Measurements from ENCODE around the gene PDPK1. TPM values are rescaled to one million over a fixed set of nuclear protein-coding genes. Genes with fewer than 3 reads are reported as not detected.
"Not testable (repeated sequence)": the region's sequence is repeated elsewhere in the genome, so short reads cannot be mapped to it uniquely, and the experiment has no call there.

Gene PDPK1
- total RNA-seq, 1 donor from 2014 or later = 9.9 TPM

DNA sequence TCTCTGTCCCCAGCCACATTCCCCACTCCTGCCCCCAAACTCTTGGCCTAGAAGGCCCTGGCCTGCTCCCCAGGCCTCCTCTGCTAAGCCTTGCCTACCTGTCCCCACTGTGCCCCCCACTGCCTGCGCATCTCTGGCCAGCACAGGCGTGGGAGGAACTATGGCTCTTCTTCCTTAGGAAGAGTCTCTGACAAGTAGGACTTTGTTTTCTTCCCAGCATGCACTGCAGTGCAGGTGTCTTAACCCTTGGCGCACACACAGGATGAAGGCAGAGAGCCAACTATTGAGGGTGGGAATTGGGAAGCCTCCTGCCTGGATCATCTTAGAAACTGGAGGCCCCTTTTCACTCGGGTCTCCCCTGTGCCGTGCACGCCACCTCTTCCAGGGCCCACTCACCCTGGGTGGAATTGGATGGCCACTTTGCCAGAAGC lies 14.0 kb upstream of the PDPK1 start:
- no peak for DNase-seq (ENCODE audit: low spot score)

DNA sequence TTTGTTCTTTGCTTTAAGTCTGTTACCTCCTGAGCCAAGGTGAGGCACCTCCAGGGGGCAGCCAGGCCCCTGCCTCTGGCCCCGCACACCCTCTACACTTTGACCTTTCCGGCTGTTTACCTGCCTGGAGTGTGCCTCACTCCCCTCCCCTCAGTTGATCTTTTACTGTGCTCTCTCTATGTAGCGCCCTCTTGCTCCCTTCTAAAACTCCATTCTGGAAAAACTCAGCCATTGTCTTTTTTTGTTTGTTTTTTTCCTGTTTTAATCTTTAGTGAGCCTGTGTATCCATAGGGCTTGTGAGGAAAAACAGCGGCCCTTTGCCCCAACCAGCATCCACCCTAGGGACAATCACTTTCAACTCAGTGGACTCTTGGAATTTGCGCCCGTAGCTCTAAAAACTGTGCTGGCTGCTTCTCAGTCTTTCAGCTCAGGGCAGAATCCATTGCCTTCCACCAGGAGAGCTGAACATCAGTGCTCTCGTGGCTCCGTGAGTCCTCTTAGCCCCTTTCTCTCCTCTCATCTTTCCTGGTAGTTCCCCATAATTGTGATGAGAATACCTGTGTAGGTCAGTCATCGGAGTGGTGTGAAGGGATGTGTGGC lies 13.4 kb upstream of the PDPK1 start:
- no peak for DNase-seq (ENCODE audit: low spot score)

DNA sequence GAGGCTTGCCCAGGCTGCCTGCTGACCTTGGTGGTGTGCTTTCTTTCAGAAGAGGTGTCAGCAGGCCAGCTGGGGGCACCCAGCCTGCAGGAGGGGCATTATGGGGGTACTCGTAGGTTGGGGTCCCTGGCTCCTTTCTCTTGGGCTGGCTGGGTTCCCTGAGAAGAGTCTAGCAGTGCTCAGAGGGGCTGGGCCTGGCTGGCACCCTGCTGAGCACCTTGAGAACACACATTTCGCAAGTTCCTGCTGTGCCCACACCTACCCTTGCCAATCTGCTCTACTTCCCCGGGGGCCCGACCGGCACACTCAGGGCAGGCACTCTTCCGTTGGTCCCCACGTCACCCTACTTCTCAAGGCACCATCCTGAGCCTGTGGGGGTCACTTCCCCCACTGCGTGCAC lies 11.7 kb upstream of the PDPK1 start:
- DNase-seq (ENCODE audit: low spot score) = no peak

DNA sequence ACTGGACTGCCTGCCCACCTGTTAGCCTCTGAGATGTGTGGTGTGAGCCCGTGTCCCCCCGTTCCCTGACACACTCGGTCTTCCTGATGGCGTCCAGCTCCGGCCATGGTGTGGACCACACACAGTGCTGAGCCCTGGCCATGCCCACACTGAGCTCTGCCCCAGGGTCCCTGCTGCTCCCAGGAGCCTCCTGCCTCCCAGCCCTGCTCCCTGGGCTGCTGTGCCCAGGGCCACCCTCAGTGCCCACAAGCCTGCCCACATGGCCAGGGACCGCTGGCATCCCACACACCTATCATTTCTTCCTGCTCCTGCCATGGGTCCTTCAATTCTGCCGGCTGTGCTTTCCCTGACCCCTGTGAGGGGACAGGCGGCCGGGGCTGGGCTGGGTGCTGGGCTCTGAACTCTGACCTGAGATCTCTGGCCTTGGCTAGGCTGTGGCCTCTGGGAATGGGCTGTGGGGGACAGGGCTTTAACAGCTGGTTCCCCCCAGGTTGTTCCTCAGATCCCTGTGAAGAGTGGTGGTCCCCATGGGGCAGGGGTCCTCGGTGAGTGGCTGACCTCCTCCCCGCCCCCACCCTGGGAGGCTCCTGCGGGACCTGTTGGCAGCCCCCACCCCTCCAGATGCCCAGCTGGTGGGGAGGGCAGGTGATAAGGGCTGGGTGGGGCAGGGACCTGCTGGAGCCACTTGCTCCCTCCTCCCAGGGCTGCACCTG lies 10.6 kb upstream of the PDPK1 start:
- no peak for DNase-seq (ENCODE audit: low spot score)

DNA sequence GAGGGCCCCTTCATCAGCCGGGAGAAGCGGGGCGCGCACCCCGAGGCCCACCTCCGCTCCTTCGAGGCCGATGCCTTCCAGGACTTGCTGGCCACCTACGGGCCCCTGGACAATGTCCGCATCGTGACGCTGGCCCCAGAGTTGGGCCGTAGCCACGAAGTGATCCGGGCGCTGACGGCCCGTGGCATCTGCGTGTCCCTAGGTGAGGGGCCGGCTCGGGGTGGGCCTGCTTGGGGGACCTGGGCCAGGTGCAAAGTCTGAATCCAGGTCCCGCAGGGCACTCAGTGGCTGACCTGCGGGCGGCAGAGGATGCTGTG lies 10.1 kb upstream of the PDPK1 start:
- no peak for DNase-seq (ENCODE audit: low spot score)

DNA sequence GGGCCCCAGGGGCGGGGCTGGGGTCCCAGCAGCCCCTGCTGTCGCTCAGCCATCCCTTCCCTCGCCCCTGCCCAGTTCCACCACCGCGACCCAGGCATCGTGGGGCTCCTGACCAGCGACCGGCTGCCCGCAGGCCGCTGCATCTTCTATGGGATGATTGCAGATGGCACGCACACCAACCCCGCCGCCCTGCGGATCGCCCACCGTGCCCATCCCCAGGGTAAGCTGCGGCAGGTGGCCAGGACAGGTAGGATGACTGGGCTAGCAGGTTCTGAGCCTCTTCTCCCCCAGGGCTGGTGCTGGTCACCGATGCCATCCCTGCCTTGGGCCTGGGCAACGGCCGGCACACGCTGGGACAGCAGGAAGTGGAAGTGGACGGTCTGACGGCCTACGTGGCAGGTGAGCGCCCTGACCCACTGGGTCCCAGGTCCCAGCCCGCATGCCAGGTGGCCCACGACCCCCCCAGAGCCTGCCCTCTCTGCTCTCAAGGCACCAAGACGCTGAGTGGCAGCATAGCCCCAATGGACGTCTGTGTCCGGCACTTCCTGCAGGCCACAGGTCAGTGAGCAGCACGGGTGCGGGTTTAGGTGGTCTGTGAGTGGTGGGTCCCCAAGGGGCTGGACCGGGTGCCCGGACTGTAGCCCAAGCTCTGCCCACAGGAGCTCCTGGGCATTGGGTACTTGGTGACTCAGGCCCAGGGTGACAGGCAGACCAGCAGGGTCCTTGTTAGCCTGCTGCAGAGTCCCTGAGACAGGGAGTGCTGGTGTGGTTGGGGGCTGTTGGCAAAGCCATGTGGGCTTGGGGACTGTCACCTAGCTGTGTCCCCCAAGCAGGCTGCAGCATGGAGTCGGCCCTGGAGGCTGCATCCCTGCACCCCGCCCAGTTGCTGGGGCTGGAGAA lies 9.4 kb upstream of the PDPK1 start:
- DNase-seq (ENCODE audit: low spot score) = no peak

DNA sequence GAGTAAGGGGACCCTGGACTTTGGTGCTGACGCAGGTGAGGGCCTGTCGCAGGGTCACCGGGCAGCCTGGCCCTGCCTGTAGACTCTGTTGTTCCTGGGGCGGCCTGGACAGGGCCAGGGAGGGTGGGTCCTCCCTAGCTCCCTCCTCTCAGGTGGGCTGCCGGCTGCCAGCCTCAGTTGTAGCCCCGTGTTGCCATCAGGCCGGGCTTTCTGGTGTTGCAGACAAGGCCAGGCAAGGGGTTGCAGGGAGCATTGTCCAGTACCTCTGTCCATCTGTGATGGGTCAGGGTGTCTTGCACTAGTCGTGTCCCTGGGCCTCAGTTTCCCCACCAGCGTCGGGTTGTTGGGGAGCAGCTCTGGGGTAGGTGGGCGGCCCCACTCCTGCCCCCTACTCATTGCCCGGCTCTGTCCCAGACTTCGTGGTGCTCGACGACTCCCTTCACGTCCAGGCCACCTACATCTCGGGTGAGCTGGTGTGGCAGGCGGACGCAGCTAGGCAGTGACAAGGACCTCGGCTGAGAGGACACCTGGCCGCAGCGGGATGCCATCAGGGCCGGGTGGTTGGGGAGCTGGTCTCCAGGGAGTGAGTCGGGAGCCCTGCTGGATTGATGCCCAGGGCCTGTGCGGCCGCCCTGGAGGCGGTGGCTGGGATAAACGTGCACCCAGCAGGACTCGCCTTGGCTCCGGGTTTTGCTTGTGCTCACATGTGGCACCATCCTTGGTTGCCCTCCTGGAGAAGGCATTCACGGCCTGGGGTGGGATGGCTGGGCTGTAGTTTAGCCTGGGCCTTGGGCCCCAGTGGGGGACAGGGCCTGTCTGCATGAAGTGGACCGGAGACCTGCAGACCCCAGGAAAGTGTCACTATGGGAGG lies 8.5 kb upstream of the PDPK1 start:
- no peak for DNase-seq (ENCODE audit: low spot score)

DNA sequence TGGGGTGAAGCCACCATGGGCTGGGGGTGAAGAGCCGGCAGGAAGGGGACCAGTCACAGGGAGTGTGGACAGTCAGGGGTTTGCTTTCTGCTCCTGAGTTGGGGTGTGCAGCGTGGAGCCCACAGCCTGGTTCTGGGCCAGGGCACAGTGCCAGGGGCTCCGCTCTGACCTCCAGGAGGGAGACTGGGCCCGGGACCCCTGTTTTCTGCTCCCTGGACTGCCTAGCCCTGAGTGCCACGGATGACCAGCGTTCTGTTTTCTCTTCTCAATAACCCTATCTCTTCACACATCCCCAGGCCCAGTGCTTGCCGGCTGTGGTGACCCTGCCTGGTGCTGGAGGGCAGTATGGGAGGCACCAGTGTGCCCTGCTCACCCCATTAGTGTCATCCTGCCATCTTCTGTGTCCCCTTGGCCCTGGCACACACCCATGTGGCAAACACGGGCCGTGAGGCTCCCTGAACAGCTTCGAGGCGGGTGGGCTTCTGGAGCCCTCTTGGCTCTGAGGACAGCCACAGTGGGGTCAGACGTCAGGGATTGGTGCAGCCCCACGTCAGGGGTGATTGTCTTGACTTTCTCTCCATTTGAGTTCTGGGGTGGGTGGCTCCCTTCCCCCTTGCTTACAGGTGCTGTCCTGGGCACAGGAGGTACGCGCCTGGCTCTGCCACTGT lies 7.7 kb upstream of the PDPK1 start:
- DNase-seq (ENCODE audit: low spot score) = no peak

DNA sequence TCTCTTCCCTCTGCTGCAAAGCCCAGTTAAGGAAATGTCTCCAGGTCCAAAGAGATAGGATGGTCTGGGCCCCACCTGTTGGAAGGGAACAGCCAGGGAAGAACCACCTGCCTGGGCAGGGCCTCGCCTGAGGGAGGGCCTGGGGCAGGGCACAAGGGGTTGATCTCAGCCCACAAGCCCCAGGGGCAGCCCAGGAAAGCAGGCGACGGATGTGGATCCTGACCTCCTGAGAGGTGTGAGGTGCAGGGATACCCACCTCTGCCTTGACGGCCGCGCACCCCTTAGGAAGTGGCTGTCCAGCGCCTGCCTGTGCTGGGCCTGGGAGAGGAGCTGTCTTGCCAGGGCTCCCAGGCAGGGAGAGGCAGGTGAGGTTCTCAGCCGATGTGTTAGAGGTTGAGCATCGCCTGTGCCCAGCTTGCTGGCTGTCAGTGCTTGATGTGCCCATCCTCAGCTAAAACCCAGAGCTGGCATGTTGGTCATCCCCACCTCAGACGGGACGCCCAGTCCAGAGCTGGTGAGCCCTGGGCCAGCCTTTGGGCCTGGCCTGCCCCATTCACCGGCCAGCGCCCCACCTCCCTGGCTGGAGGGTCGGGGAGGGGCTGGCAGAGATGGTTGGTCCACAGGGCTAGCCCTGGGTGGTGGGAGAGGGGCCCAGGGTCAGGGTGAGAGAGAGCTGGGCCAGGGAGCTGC lies 7.0 kb upstream of the PDPK1 start:
- DNase-seq (ENCODE audit: low spot score) = no peak

DNA sequence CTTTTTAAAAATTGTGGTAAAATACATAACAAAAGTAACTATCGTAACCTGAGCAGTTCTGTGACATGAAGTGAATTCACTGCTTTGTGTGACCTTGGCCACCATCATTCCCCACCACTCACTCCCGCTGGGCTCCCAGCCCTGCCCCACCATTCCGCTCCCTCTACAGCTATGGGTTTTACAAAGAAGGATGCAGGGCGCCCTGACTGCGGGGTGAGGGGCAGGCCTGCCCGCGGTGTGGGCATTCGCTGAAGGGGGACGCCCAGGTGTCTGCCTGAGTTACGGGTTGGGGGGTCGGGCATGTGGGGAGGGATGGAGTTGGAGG lies 6.5 kb upstream of the PDPK1 start, which contains the start of gene CEMP1:
CEMP1 (minus strand) TSS at position 38 of the 325 bp plus-strand sequence. CDS start 335 bp downstream, outside the sequence.
- DNase-seq (ENCODE audit: low spot score) = no peak

DNA sequence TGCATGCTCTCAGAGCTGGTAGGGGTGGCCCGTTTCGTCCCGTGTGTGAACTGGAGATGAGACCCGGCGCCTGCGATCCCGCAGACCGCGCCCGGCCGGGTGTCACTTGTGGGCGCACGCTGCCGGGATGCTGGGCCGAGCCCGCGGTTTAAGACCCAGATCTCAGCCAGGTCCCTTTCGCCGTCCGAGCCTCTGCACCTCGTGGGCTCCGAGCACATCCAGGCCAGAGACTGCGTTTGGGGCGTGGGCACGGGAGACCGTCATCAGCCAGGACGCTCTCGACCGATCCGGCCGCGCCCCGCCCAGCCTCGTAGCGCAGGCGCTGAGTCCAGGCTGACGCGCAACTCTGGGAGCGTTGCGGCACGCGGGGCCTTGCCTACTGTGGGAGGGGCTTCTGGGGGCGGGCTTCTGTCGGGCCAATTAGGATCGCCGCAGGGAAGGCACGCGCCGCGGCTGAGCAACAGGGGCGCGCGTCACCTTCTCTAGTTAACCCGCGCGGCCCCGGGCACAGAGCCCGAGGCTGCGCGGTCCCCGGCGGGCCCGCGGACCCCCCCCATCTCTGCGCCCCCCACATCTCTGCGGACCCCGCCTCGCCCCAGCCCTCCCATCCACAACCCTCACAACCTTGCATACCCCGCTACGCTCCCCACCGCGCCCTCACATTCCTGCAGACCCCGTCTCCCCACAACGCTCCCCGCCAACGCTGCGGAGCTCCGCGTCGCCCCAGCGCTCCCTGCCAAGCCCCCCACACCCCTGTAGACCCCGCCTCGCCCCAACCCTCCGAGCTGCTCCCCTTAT lies 5.9 kb upstream of the PDPK1 start:
- peak; percentile 99 for DNase-seq (ENCODE audit: low spot score)

DNA sequence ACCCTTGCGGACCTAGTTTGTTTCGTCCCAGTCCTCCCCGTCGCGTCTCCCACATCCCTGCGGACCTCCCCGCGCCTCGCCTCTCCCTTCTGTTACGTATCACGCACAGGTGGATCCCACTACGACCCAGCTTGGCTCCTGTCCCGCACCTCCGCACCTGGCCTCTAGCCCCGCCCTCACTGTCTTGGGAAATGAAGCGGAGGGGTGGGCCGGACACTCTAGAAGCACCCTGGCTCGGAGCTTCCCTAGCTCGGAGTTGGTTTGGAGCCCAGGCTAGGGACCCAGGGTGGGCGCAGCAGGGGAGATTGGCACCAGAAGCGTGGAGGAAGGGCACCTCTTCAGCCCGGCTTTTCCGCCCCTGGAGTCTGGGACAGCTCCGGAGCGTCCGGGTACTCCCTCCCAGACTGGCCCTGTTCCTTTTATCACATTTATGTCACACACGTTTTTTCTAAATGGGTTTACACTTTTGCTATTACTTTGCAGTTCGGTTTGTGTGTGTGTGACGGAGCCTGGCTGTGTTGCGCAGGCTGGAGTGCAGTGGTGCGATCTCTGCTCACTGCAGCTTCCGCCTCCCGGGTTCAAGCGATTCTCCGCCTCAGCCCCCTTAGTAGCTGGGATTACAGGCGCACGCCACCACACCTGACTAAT lies 5.2 kb upstream of the PDPK1 start:
- peak; percentile 70 for DNase-seq (ENCODE audit: low spot score)

DNA sequence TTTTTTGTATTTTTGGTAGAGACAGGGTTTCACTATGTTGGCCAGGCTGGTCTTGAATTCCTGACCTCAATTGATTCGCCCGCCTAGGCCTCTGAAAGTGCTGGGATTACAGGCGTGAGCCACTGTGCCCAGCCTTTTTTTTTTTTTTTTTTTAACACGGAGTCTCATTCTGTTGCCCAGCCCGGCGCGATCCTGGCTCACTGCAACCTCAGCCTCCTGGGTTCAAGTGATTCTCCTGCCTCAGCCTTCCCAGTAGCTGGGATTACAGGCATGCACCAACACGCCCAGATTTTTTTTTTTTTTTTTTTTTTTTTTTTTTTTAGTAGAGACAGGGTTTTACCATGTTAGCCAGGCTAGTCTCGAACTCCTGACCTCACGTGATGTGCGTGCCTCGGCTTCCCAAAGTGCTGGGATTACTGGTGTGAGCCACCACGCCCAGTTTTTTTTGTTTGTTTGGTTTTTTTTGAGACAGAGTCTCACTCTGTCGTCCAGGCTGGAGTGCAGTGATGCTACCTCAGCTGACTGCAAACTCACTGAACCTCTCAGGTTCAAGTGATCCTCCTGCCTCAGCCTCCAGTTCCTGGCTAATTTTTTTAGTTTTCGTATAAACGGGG lies 4.6 kb upstream of the PDPK1 start:
- not testable (repeated sequence) for DNase-seq (ENCODE audit: low spot score)

DNA sequence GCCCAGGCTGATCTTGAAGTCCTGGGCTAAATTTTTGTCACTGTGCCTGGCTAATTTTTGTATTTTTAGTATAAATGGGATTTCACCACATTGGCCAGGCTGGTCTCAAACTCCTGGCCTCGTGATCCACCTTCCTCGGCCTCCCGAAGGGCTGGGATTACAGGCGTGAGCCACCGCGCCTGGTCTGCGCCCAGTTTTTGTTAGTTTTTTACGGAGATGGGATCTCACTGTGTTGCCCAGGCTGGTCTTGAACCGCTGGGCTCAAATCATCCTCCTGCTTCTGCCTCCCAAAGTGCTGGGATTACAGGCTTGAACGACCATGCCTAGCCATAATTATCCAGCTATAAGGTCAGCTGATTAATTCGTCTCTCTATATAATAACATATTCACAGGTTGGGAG lies 3.9 kb upstream of the PDPK1 start:
- DNase-seq (ENCODE audit: low spot score) = no peak

DNA sequence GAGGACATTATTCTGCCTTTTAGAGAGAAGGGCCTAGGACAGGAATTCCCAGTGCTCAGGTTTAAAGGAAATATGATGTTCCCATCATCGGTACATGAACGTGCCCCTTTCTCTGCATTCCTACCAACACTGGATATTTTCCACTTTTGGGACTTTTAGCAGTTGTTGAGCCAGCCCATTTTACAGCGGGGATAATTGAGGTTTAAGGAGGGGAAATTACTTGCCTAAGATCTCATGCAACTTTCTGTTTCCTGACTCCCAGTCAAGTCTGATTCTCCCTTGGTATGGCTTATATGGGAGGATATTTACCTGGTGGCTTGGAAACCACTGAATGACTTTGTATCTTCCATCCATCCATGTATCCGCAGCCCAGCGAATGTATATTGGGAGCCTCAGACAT lies 3.5 kb upstream of the PDPK1 start:
- DNase-seq (ENCODE audit: low spot score) = not testable (repeated sequence)

DNA sequence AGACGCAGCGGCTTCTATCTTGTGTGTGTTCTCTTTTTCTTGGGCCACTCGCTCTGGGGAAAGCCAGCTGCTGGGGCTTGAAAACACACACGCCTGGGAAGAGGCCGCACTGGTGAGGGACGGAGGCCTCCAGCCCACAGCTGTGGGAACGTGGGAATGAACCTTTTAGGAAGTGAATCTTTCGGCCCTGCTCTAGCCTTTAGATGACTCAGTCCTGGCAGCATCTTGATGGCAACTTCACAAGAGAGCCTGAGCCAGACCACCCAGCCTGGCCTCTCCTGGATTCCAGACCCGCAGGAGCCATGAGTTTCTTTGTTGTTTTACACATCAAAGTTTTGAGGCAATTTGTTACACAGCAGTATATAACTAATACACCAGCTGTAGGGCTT lies 2.2 kb upstream of the PDPK1 start:
- DNase-seq (ENCODE audit: low spot score) = no peak

DNA sequence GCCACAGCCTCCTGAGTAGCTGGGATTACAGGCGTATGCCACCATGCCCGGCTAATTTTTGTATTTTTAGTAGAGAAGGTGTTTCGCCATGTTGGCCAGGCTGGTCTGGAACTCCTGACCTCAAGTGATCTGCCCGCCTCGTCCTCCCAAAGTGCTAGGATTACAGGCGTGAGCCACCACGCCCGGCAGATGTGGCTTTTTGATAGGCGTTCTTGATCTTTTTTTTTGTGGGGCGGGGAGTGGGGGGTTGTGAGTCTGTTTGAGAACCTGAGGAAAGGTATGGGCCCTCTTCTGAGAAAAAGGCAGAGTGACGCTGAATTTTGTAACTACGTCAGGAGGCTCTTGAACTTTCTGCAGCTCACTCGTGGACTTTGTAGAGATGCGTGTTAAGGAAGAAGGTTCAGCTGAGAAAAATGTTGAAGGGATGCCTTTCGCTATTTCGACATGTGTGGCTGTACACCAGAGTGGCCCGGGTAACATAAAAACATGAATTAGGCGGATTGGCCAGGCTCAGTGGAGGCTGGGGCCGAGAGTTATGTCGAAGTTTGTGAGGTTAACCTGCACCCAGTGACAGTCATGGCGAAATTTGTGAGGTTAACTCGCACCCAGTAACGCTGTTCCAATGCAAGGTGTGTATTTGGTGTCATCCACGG lies 1.5 kb downstream of the PDPK1 start:
- DNase-seq (ENCODE audit: low spot score) = not testable (repeated sequence)

DNA sequence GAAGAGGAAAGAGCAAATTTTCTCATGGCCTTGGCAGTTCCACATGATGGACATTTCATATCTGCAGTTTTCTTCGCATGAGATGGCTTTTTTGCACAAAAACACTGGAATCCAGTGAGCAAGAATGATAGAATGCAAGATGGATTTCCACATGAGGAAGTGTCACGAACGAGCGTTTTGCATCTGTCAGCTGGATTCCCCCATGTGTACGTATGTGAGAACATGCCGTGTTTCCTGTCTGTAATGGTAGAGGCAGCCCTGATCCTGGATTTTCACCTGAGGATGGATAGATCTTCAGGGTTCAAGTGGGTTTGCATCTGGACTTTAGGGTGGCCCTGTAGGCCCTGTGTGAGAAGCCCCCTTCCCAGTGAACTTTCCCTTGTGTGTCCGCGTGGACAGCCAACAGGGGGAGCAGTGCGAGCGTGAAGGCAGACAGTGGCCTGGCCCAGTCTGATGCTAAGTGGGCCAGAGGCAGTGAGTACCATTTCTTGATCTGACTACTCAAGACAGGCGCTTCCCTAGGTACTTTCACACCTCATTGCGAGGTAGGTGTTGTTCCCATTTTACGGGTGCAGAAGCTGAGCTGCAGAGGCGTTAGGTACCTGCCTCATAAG lies 2.1 kb downstream of the PDPK1 start:
- DNase-seq (ENCODE audit: low spot score) = not testable (repeated sequence)

Data from umbilical cord (tissue), 2 donors.